Inferior parietal cortex (tissue), 1 donor: ENCODE measurements around the gene CNIH2.

Experiments used
- DNase-seq: peaks from one replicate; pipeline ENCODE4 v3.0.0-alpha.2; 2016; ENCODE audit errors: extremely low spot score

The CNIH2 gene

DNA sequence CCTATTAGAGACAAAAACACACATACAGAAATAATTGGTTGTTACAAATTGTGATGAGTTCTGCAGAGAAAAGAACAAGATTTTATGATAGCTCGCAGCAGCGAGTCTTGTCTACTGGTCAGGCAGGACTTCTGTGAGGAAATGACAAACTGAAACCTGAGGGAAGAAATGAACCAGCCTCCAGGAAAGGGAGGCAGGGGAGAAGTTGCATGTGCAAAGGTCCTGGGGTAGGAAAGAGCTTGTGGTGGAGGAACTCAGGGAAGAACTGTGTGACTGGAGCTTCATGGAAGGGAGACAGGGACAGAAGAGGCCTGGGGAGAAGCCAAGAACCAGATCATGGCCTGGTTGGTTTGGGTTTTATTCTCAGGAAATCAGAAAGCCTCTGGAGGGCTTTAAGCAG is 18.8 kb upstream of the CNIH2 start:
- DNase-seq = no peak

- DNase-seq = no peak
Measured at GRCh38 chr11:66259956-66260355, 18.0 kb upstream of the CNIH2 start.

DNA sequence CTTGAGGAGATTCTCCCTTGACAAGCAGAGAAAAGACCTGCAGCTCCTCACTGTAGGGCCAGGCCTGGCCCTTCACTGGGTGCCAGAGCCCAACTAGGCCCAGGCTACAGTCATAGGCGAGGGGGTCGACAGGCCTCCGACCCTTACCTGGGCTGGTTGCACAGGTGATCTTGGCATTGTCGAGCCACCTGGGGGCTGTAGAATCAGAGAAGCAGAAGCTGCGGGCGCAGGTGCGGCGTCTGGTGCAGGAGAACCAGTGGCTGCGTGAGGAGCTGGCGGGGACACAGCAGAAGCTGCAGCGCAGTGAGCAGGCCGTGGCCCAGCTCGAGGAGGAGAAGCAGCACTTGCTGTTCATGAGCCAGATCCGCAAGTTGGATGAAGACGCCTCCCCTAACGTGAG is 16.4 kb upstream of the CNIH2 start:
- DNase-seq = no peak

GRCh38 chr11:66262191-66262590 is 15.8 kb upstream of the CNIH2 start:
- DNase-seq = no peak

DNA sequence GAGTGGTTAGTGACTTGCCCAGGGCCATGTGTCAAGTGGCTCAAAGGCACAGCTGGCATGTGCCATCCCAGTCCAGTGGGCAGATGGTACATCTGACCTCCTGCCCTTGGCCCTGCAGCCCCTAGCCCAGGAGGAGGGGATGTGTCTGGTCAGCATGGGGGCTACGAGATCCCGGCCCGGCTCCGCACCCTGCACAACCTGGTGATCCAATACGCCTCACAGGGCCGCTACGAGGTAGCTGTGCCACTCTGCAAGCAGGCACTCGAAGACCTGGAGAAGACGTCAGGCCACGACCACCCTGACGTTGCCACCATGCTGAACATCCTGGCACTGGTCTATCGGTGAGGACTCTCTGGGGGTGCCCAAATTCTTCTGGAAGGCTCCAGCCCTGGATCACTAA is 15.3 kb upstream of the CNIH2 start:
- no peak for DNase-seq

DNA sequence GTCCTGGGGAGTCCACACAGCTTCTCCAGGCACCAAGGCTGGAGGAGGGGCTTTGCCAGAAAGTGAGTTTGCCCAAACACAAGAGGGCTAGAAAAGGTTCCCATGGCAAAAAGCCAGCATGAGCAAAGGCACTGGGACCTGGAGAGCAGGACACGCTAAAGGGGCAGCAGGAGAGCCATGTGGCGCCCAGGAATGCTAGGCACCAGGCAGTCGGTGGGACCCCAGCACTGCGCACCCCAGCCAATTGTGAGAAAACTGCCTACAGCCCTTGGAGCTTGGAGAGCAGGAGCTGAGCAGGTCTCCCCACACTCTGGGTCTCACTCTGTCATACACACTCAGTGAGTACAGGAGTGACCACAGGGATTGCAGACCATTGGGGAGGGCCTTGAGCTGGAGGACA is 14.7 kb upstream of the CNIH2 start:
- DNase-seq = no peak

DNA sequence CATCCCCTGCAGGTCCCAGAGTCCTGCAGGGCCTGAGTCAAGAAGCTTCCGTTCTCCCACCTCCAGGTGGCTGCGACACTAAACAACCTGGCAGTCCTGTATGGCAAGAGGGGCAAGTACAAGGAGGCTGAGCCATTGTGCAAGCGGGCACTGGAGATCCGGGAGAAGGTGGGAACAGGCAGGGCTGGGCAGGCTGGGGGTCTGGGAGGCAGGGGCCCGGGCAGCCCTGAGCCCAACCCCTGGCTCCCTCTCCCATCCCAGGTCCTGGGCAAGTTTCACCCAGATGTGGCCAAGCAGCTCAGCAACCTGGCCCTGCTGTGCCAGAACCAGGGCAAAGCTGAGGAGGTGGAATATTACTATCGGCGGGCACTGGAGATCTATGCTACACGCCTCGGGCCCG is 14.2 kb upstream of the CNIH2 start:
- DNase-seq = no peak

DNA sequence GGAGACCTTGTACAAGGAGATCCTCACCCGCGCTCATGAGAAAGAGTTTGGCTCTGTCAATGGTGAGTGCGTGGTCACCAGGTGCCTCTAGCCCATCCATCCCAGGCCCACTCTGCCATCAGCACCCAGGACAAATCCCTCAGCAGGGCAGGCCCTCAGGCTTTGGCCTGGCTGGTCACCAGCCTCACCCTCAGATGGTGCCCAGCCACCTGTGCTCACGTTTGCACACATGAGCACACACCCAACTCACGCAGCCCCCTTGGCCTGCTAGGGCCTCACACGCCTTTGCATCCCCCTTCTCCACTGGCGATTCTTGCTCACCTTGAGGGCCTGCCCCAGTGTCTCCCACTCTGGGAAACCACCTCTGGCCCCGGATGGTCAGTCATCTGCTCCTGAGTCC is 13.6 kb upstream of the CNIH2 start:
- DNase-seq = no peak

GRCh38 chr11:66264914-66265313 is 13.1 kb upstream of the CNIH2 start:
- no peak for DNase-seq

- no peak for DNase-seq
Measured at GRCh38 chr11:66265531-66266377, 12.2 kb upstream of the CNIH2 start.

- no peak for DNase-seq
Measured at GRCh38 chr11:66266378-66267038, 11.5 kb upstream of the CNIH2 start.

- no peak for DNase-seq
Measured at GRCh38 chr11:66267039-66267378, 11.0 kb upstream of the CNIH2 start.

DNA sequence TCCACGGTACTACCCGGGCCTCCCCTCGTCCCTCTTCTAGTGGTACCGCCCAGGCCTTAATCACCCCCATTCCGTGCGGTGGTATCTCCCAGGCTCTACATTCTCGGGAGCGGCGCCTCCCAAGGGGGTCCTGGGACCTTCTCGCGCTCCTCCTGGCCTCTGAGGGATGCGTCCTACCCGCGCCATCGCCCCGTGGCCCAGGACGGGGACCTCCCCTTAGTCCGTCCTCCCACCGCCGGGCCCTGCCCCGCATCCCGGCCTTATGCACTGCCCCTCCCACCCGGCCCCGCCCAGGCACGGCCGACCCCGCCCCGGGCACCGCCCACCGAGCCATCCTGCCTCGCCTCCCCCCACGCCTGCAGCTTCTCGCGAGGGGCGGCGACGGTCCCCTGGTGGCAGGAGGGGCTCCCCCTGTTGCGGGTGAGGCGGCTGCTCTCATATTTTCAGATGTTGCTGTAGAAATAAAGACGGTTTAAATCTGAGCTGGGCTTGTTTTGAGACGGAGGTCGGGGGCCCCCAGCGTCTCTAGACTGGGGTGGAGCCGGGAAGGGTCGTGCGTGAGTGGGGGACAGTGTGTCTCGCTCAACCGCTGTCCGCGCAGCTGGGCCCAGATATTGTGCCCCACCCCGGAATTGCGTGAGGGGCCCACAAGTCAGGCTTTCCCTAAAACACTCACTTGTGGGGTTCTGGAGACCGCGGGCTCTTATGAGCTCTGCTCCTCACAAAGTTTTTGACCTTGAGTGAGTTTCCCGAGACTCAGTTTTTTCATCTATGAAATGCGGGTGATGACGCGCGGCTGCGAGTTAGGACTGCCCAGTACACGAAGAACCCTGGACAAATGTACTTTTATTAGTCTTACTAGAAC is 10.4 kb upstream of the CNIH2 start:
- DNase-seq = peak; percentile 74

DNA sequence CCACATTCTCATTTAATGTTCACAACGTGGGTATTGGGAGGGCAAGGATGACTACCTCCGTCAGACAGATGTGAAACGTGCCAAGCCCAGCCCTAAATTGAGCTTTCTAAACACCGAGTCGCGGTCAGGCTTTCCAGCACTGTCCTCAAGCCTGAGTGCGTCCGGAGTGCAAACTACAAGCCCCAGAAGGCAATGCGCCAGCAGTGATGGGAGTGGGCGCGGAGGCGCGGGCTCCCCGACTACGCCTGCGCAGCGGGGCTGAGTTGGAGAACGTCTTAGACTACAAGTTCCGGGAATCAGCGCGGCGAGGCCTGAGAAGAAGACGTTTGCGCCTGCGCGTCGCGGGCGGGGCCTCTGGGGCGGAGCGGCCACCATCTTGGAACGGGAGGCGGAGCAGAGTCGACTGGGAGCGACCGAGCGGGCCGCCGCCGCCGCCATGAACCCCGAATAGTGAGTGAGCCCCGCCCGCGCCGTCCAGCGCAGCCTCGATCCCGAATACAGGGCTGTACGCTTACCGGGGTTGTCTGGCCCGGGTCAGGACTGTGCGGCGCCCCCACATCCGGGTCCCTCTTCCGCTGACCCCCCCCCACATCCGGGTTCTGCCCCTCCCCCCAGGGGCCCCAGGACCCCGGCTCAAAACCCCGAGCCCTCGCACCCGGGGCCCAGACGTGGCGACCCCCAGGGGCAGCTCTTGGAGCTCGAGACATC is 9.6 kb upstream of the CNIH2 start, which contains the start of gene RAB1B:
Gene RAB1B (plus strand): TSS at position 396 of the 708 bp plus-strand sequence. CDS start 41 bp downstream, at position 437.
- DNase-seq = peak; percentile 100

DNA sequence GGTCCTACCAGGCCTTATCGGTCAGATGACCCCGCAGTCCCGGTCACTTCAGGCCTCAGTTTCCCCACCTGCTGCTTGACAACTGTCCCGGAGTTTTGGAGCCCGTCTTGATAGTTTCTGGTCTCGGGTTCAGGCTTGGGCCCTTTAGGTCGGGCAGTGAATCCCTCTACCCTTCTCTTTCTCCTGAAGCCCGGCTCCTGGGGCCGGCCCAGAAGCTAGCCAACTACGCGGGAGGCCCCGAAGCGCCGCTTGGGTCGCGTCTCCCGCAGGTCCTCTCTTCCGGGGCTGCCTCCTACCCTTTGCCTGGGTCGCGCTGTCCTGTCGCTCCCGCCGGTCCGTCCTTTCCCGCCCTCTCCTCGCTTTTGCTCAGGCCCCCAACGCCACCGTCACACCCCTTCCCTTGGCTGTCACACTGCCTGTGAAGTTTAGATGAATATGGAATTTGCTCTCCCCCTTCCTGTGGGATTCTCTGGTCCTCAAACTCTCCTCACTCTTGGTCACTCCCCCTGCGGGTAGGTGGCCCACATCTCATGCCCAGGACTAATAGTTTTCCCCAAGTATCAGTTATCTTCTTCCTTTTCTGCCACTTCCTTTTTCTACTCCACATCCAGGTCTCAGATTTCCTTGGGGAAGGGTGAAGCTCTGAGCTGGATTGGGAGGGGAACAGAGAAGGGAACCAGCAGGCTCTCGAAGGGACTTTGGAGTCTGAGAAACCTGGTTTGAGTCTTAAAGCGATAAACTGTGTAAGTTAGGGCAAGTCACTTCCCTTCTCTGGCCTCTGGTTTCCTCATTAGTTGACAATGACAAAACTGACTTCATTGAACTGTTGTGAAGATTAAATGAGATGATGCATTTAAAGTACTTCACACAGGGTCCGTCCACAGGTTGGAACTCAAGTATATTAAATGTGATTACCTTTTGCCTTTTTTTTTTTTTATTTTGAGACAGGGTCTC is 8.7 kb upstream of the CNIH2 start:
- no peak for DNase-seq

DNA sequence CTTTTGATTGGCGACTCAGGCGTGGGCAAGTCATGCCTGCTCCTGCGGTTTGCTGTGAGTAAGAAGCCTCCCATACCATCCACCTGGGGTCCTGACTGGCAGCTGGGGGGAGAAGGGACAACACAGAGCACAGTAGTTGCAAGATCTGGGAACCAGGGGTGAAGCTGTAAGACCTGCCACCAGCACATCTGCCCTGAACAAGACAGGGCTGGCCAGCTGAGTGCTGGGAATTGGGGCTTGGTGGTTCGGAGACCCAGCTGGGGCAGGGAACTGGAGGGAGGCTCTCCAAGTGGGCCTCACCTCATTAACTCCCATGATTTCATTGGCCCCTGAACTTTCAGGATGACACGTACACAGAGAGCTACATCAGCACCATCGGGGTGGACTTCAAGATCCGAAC is 6.2 kb upstream of the CNIH2 start:
- DNase-seq = no peak

- no peak for DNase-seq
Measured at GRCh38 chr11:66272596-66272995, 5.4 kb upstream of the CNIH2 start.

- DNase-seq = no peak
Measured at GRCh38 chr11:66274219-66274618, 3.8 kb upstream of the CNIH2 start.

GRCh38 chr11:66275396-66275795 is 2.6 kb upstream of the CNIH2 start:
- no peak for DNase-seq

- no peak for DNase-seq
Measured at GRCh38 chr11:66275984-66276612, 1.9 kb upstream of the CNIH2 start.
